Neural cell (in vitro differentiated cells): Measurements from ENCODE around the gene GTF2IRD1. TPM values are rescaled to one million over a fixed set of nuclear protein-coding genes. Genes with fewer than 3 reads are reported as not detected.

Source experiments
- H2AFZ ChIP-seq: fragments of 200-600, 300-800 bp; sonication (generic), shearing (Covaris generic); 2 replicates; pipeline ENCODE4 v1.6.0; 2014; ENCODE audit warnings: low read depth, mild to moderate bottlenecking, antibody characterized with exemption, low read length, moderate library complexity
- H3F3A ChIP-seq: fragments of 200-600 bp; shearing (Covaris generic); 2 replicates; pipeline ENCODE4 v1.6.1; 2016; ENCODE audit warnings: mild to moderate bottlenecking, moderate library complexity, mixed read lengths, antibody characterized with exemption, low read length; ENCODE audit not compliant: insufficient read depth, poor library complexity, severe bottlenecking
- H3K27ac ChIP-seq: fragments of 200-600, 300-800 bp; sonication (generic), shearing (Covaris generic); 2 replicates; pipeline ENCODE4 v1.5.1; 2014; ENCODE audit warnings: mild to moderate bottlenecking, low read length, moderate library complexity
- H3K27me3 ChIP-seq: fragments of 300-800, 200-600 bp; sonication (generic), shearing (Covaris generic); 2 replicates; pipeline ENCODE4 v1.6.0; 2014; ENCODE audit warnings: mild to moderate bottlenecking, low read depth, low read length, moderate library complexity; ENCODE audit not compliant: insufficient read depth
- H3K36me3 ChIP-seq: fragments of 300-800, 200-600 bp; sonication (generic), shearing (Covaris generic); 2 replicates; pipeline ENCODE4 v1.5.1; 2014; ENCODE audit warnings: mild to moderate bottlenecking, antibody characterized with exemption, low read length, moderate library complexity; ENCODE audit not compliant: insufficient read depth
- H3K4me2 ChIP-seq: fragments of 300-800, 200-600 bp; sonication (generic), shearing (Covaris generic); 2 replicates; pipeline ENCODE4 v1.6.0; 2014; ENCODE audit warnings: mild to moderate bottlenecking, low read length
- H3K4me3 ChIP-seq: fragments of 300-800, 200-600 bp; sonication (generic), shearing (Covaris generic); 2 replicates; pipeline ENCODE4 v1.5.1; 2014; ENCODE audit warnings: mild to moderate bottlenecking, low read length, moderate library complexity
- H3K79me2 ChIP-seq: fragments of 200-600 bp; shearing (Covaris generic); replicated peaks from 2 replicates; pipeline ENCODE4 v1.6.0; 2014; ENCODE audit warnings: mild to moderate bottlenecking, low read length, moderate library complexity; ENCODE audit not compliant: insufficient read depth
- H3K9ac ChIP-seq: fragments of 300-800, 200-600 bp; sonication (generic), shearing (Covaris generic); 2 replicates; pipeline ENCODE4 v1.6.1; 2016; ENCODE audit warnings: mild to moderate bottlenecking, low read length, mixed read lengths
- H3K9me2 ChIP-seq: fragments of 200-600 bp; shearing (Covaris generic); 2 replicates; pipeline ENCODE4 v1.6.1; 2016; ENCODE audit warnings: mild to moderate bottlenecking, low read length, mixed read lengths; ENCODE audit not compliant: insufficient read depth
- H3K9me3 ChIP-seq: fragments of 200-600, 300-800 bp; sonication (generic), shearing (Covaris generic); 2 replicates; pipeline ENCODE4 v1.6.1; 2016; ENCODE audit warnings: mild to moderate bottlenecking, mixed run types, low read length, moderate library complexity, mixed read lengths
- H4K20me1 ChIP-seq: fragments of 200-600 bp; shearing (Covaris generic); 2 replicates; pipeline ENCODE4 v1.6.1; 2016; ENCODE audit warnings: mild to moderate bottlenecking, mixed run types; ENCODE audit not compliant: insufficient read depth
- EP300 ChIP-seq: fragments of 450-650 bp; conservative IDR thresholded peaks from 2 replicates; pipeline ENCODE4 v1.6.1; 2014; ENCODE audit warnings: antibody characterized with exemption, mild to moderate bottlenecking, moderate library complexity; ENCODE audit not compliant: poor library complexity, severe bottlenecking
- EZH2 ChIP-seq: fragments of 200-600, 300-800 bp; shearing (Covaris generic), sonication (generic); IDR thresholded peaks from 2 replicates; pipeline ENCODE4 v1.6.1; 2014; ENCODE audit warnings: antibody characterized with exemption, low read length, borderline replicate concordance, mild to moderate bottlenecking; ENCODE audit not compliant: insufficient read depth, poor library complexity, severe bottlenecking
- MXI1 ChIP-seq: fragments of 450-650 bp; conservative IDR thresholded peaks from 2 replicates; pipeline ENCODE4 v1.6.1; 2014; ENCODE audit warnings: antibody characterized with exemption, mild to moderate bottlenecking; ENCODE audit not compliant: poor library complexity, severe bottlenecking
- POLR2AphosphoS5 ChIP-seq: IDR thresholded peaks from 2 replicates; pipeline ENCODE4 v1.6.1; 2012
- RAD21 ChIP-seq: fragments of 450-650 bp; conservative IDR thresholded peaks from 2 replicates; pipeline ENCODE4 v1.6.1; 2014; ENCODE audit warnings: antibody characterized with exemption, mild to moderate bottlenecking, moderate library complexity
- SMC3 ChIP-seq: fragments of 450-650 bp; conservative IDR thresholded peaks from 2 replicates; pipeline ENCODE4 v1.6.1; 2014; ENCODE audit warnings: antibody characterized with exemption, mild to moderate bottlenecking, moderate library complexity; ENCODE audit not compliant: poor library complexity
- TAF1 ChIP-seq: IDR thresholded peaks from 2 replicates; pipeline ENCODE4 v1.6.1; 2012; ENCODE audit warnings: low read depth
- polyA plus RNA-seq: library from polyadenylated mRNA; depleted of rRNA; stranded (reverse); fragments of >200 nt; gene quantifications from 2 replicates; pipeline ENCODE4 v1.2.3, GENCODE V29; 2014
- TF ChIP-seq, protein P1 (sequence below): IDR thresholded peaks from 2 replicates; pipeline ENCODE4 v1.6.1; 2012; ENCODE audit warnings: borderline replicate concordance
- TF ChIP-seq, protein P2 (sequence below): fragments of 450-650 bp; IDR thresholded peaks from 2 replicates; pipeline ENCODE4 v1.5.1; 2014; ENCODE audit warnings: antibody characterized with exemption, mild to moderate bottlenecking, moderate library complexity; ENCODE audit not compliant: poor library complexity, severe bottlenecking

The GTF2IRD1 gene
- polyA plus RNA-seq, 1 donor from 2014 or later = 31.9 TPM

DNA sequence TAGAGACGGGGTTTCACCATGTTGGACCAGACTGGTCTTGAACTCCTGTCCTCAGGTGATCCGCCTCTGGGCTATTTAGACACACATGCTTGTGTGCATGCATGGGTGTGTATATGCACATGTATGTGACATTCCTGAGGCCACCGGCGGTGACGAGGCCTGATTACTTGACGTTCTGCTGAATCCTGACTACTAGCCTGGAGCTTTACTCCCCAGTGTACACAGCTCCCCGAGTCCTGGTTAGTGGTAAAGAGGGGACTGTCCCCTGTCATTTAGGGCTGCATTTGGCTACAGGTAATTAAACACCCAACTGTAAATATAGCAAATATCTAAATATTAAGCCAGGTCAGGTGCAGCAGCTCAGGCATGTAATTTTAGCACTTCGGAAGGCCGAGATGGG, 14.2 kb downstream of the GTF2IRD1 start:
- Histone ChIP-seq H3K4me3 (no peak overlapping the region), H3K27me3 (no peaks in the 10 kb centered on the region), H3K79me2 (peaks cover 42% of the 10 kb centered on the region), H3K27ac (no peak overlapping the region), H3K9me2 (no peaks in the 10 kb centered on the region), H3K9me3 (no peaks in the 10 kb centered on the region), H4K20me1 (peaks cover 13% of the 10 kb centered on the region), H3K9ac (no peak overlapping the region), H3F3A (no peaks in the 10 kb centered on the region), H3K4me2 (no peak overlapping the region), H2AFZ (no peak overlapping the region), H3K36me3 (no peaks in the 10 kb centered on the region)
- TF ChIP-seq TAF1 (no peak), RAD21 (no peak), MXI1 (no peak), SMC3 (no peak), EZH2 (no peak), EP300 (no peak), POLR2AphosphoS5 (no peak)
- TF ChIP-seq, protein P1, sequence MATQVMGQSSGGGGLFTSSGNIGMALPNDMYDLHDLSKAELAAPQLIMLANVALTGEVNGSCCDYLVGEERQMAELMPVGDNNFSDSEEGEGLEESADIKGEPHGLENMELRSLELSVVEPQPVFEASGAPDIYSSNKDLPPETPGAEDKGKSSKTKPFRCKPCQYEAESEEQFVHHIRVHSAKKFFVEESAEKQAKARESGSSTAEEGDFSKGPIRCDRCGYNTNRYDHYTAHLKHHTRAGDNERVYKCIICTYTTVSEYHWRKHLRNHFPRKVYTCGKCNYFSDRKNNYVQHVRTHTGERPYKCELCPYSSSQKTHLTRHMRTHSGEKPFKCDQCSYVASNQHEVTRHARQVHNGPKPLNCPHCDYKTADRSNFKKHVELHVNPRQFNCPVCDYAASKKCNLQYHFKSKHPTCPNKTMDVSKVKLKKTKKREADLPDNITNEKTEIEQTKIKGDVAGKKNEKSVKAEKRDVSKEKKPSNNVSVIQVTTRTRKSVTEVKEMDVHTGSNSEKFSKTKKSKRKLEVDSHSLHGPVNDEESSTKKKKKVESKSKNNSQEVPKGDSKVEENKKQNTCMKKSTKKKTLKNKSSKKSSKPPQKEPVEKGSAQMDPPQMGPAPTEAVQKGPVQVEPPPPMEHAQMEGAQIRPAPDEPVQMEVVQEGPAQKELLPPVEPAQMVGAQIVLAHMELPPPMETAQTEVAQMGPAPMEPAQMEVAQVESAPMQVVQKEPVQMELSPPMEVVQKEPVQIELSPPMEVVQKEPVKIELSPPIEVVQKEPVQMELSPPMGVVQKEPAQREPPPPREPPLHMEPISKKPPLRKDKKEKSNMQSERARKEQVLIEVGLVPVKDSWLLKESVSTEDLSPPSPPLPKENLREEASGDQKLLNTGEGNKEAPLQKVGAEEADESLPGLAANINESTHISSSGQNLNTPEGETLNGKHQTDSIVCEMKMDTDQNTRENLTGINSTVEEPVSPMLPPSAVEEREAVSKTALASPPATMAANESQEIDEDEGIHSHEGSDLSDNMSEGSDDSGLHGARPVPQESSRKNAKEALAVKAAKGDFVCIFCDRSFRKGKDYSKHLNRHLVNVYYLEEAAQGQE = no peak

GRCh38 chr7:74470504-74470903, 16.8 kb downstream of the GTF2IRD1 start:
- no peak overlapping the region for H3K27ac ChIP-seq
- no peak overlapping the region for H3K4me3 ChIP-seq
- H3K27me3 ChIP-seq = no peaks in the 10 kb centered on the region
- H3K79me2 ChIP-seq = peaks cover 40% of the 10 kb centered on the region
- no peak for TF ChIP-seq POLR2AphosphoS5
- H3K9ac ChIP-seq = no peak overlapping the region
- H3K4me2 ChIP-seq = no peak overlapping the region
- H3K36me3 ChIP-seq = no peaks in the 10 kb centered on the region
- peaks cover 7% of the 10 kb centered on the region for H4K20me1 ChIP-seq
- H2AFZ ChIP-seq = no peak overlapping the region
- no peaks in the 10 kb centered on the region for H3K9me3 ChIP-seq
- H3F3A ChIP-seq = no peaks in the 10 kb centered on the region
- no peaks in the 10 kb centered on the region for H3K9me2 ChIP-seq

- no peak overlapping the region for H2AFZ ChIP-seq
- H3K4me2 ChIP-seq = no peak overlapping the region
- peaks cover 55% of the 10 kb centered on the region for H3K79me2 ChIP-seq
- TF ChIP-seq, protein P1 = no peak
- TF ChIP-seq SMC3 (no peak), POLR2AphosphoS5 (no peak), RAD21 (no peak), EZH2 (no peak), EP300 (no peak), TAF1 (no peak), MXI1 (no peak)
- TF ChIP-seq, protein P2, sequence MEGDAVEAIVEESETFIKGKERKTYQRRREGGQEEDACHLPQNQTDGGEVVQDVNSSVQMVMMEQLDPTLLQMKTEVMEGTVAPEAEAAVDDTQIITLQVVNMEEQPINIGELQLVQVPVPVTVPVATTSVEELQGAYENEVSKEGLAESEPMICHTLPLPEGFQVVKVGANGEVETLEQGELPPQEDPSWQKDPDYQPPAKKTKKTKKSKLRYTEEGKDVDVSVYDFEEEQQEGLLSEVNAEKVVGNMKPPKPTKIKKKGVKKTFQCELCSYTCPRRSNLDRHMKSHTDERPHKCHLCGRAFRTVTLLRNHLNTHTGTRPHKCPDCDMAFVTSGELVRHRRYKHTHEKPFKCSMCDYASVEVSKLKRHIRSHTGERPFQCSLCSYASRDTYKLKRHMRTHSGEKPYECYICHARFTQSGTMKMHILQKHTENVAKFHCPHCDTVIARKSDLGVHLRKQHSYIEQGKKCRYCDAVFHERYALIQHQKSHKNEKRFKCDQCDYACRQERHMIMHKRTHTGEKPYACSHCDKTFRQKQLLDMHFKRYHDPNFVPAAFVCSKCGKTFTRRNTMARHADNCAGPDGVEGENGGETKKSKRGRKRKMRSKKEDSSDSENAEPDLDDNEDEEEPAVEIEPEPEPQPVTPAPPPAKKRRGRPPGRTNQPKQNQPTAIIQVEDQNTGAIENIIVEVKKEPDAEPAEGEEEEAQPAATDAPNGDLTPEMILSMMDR = no peak
- H3F3A ChIP-seq = no peaks in the 10 kb centered on the region
- no peaks in the 10 kb centered on the region for H3K36me3 ChIP-seq
- no peaks in the 10 kb centered on the region for H3K9me3 ChIP-seq
- H3K9ac ChIP-seq = no peak overlapping the region
- H3K4me3 ChIP-seq = no peak overlapping the region
- H3K27me3 ChIP-seq = no peaks in the 10 kb centered on the region
- no peaks in the 10 kb centered on the region for H3K9me2 ChIP-seq
- H4K20me1 ChIP-seq = peaks cover 6% of the 10 kb centered on the region
- no peak overlapping the region for H3K27ac ChIP-seq
These were observed 19.4 kb downstream of the GTF2IRD1 start for GRCh38 chr7:74473116-74473515.
